ENCODE results near the gene BMI1. TPM values are rescaled to one million over a fixed set of nuclear protein-coding genes. Genes with fewer than 3 reads are reported as not detected.

BMI1 gene
- total RNA-seq, 4 donors from 2014 or later = 55.4 to 76.1 (median 62.6) TPM

GRCh38 chr10:22333167-22333974 lies 12.5 kb downstream of the BMI1 start:
- no peak for DNase-seq (ENCODE audit: low spot score)
- no peak for TF ChIP-seq CTCF (IDR thresholded peaks at IDR 0.05)
- ATAC-seq (ENCODE audit: low FRiP score) = no peak

- DNase-seq (ENCODE audit: low spot score) (no peak), ATAC-seq (ENCODE audit: low FRiP score) (no peak)
- TF ChIP-seq CTCF (IDR thresholded peaks at IDR 0.05) = no peak
These were observed 13.0 kb downstream of the BMI1 start for GRCh38 chr10:22333975-22334282.

GRCh38 chr10:22334414-22335172 lies 13.7 kb downstream of the BMI1 start:
- DNase-seq (ENCODE audit: low spot score) (no peak), ATAC-seq (ENCODE audit: low FRiP score) (peak; percentile 14)

GRCh38 chr10:22335173-22335933 lies 14.5 kb downstream of the BMI1 start:
- TF ChIP-seq CTCF (IDR thresholded peaks at IDR 0.05) = no peak
- DNase-seq (ENCODE audit: low spot score) = no peak
- peak; percentile 28 for ATAC-seq (ENCODE audit: low FRiP score)

More at GRCh38 chr10:22334414-22335172, 13.7 kb downstream of the BMI1 start:
- TF ChIP-seq CTCF (IDR thresholded peaks at IDR 0.05) = no peak

- DNase-seq (ENCODE audit: low spot score) (no peak), ATAC-seq (ENCODE audit: low FRiP score) (no peak)
- TF ChIP-seq CTCF (IDR thresholded peaks at IDR 0.05) = no peak
These were observed 17.4 kb downstream of the BMI1 start for GRCh38 chr10:22338185-22338900.

GRCh38 chr10:22338931-22339330 lies 18.0 kb downstream of the BMI1 start:
- no peak for DNase-seq (ENCODE audit: low spot score)
- no peak for ATAC-seq (ENCODE audit: low FRiP score)
- no peak for TF ChIP-seq CTCF (IDR thresholded peaks at IDR 0.05)
